ENCODE data around the gene MFN1. TPM values are rescaled to one million over a fixed set of nuclear protein-coding genes. Genes with fewer than 3 reads are reported as not detected.
"Not testable (repeated sequence)": the region's sequence is repeated elsewhere in the genome, so short reads cannot be mapped to it uniquely, and the experiment has no call there.

The MFN1 gene
- 92.4 TPM for polyA plus RNA-seq (ENCODE audit: insufficient read length)
- long read RNA-seq, donor 1, full-length matches to known transcripts, result 3 of 3 reads
- long read RNA-seq, donor 1, partial matches to known transcripts, result 0 of 3 reads
- long read RNA-seq, donor 1, other reads (novel, unspliced or antisense), result 0 of 3 reads
- long read RNA-seq, donor 2, full-length matches to known transcripts, result 2 of 2 reads
- long read RNA-seq, donor 2, partial matches to known transcripts, result 0 of 2 reads
- long read RNA-seq, donor 2, other reads (novel, unspliced or antisense), result 0 of 2 reads
- long read RNA-seq, donor 3, result 0 reads
- long read RNA-seq, donor 4, result 0 reads
- long read RNA-seq, donor 5, full-length matches to known transcripts, result 4 of 4 reads
- long read RNA-seq, donor 5, partial matches to known transcripts, result 0 of 4 reads
- long read RNA-seq, donor 5, other reads (novel, unspliced or antisense), result 0 of 4 reads
- long read RNA-seq, donor 6, full-length matches to known transcripts, result 2 of 2 reads
- long read RNA-seq, donor 6, partial matches to known transcripts, result 0 of 2 reads
- long read RNA-seq, donor 6, other reads (novel, unspliced or antisense), result 0 of 2 reads
- long read RNA-seq, donor 7, full-length matches to known transcripts, result 4 of 4 reads
- long read RNA-seq, donor 7, partial matches to known transcripts, result 0 of 4 reads
- long read RNA-seq, donor 7, other reads (novel, unspliced or antisense), result 0 of 4 reads
- long read RNA-seq, donor 8, partial matches to known transcripts, result 51 of 51 reads
- long read RNA-seq, donor 8, other reads (novel, unspliced or antisense), result 0 of 51 reads

DNA sequence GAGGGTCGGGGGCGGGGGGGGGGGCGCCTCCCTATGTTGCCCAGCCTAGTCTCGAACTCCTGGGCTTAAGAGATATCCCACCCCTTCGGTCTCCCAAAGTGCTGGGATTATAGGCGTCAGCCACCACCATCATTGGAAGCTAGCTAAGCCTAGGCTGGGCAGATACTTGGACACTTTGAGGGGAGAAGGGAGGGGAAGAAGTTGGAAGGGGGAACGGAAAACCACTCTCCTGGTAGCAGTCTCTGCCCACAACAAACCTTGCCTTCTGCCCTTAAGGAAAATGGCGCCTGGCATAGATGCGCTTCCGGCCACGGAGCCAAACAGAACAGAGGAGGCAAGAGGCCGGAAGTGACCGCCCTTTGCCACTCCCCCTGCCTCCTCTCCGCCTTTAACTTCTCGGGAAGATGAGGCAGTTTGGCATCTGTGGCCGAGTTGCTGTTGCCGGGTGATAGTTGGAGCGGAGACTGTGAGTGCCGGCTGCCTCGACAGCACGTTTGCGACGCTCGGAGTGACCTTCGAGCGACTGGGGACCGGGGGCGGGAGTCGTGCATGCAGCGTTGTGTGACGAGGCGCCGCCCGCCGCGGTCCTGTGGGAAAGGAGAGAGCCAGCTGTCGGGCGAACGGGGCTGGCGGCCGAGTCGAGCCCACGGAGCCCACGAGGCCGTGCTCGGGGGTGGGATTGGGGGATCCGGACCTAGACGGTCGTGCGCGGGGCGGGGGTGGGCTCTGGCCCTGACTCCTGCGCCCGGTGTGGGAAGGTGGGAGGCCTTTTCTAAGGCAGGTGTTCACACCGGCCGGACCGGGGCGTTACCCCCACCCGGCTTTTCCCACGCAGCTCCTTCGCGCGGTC is at the start of gene MFN1:
Gene MFN1, plus strand, starts transcription at position 365 of the 850 bp plus-strand sequence. CDS start 1,143 bp downstream, outside the sequence.
- DNase-seq, result peak; percentile 96

DNA sequence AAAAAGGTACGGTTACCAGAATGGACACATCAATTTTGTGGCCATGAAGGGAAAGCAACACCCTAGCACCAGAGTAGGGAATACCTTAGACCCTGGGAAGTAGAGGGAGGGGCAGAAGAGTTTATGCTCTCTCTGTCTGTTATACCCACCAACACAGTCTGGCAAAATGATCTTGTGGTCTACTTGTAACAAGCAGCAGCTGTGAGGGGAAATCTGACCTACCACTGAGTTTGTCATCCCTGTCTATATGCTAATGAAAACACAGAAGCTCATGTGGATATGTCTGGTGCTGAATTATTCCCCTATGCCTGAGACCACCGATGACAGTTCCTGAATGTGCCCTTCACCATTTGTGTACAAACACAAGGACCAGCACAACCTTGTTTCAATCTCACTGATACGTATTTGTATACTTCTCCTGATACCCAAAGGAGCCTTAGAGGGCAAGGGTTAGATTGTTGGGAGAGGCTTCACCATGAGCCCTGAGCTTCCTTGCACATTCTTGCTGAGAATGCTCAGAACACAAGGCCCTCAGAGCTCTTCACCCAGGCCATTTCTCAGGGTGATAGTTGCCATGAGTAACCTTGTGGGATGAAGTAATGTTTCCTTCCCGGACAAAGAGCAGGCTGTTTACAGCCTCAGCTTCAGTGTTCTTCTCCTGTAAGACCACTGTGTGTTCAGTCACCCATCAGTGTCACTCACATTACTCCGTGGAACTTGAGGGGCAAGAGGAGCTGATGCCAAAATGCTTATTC is 49.4 kb upstream of the MFN1 start:
- DNase-seq, result no peak

DNA sequence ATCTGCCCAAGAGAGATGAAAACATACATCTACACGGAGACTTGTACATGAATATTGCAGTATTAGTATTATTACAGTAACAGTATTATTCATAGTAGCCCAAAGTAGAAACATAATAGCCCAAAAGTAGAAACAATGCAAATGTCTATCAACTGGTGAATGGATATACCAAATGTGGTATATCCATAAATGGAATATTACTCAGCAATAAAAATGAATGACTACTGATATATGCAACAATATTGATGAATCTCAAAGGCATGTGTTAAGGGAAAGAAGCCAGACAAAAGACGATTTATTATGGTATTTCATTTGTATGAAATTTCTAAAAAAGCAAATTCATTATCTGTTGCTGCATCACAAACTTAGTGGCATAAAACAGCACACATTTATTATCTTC is 48.2 kb upstream of the MFN1 start:
- no peak for DNase-seq

GRCh38 chr3:179299999-179300613 is 47.4 kb upstream of the MFN1 start:
- no peak for DNase-seq

DNA sequence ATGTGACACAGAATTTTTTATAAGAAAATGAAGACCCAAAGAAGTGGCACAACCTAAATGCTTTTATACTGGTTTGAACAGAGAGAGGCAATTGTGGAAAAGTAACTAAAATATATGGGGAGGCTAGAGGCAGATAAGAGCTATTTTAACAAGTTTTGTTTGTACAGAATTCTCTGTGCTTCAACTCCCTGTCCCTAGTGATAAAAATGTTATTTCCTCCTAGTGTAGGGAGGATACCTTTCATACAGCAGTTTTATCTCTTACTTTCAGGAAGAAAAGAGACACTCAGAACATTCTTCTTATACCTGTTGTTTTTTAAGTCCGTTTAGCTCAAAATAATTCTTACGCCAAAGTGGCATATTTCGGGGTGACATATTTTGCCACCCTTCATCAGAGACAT is 45.9 kb upstream of the MFN1 start:
- DNase-seq, result no peak

GRCh38 chr3:179302111-179302510 is 45.4 kb upstream of the MFN1 start:
- DNase-seq, result no peak

- DNase-seq, result no peak
These were observed 42.9 kb upstream of the MFN1 start for GRCh38 chr3:179304605-179305004.

- not testable (repeated sequence) for DNase-seq
These were observed 40.1 kb upstream of the MFN1 start for GRCh38 chr3:179307362-179307761.

- no peak for DNase-seq
These were observed 39.5 kb upstream of the MFN1 start for GRCh38 chr3:179308001-179308400.

- DNase-seq, result no peak
These were observed 38.1 kb upstream of the MFN1 start for GRCh38 chr3:179309225-179310078.

GRCh38 chr3:179318876-179319275 is 28.6 kb upstream of the MFN1 start:
- DNase-seq, result no peak

- peak; percentile 53 for DNase-seq
These were observed 25.7 kb upstream of the MFN1 start for GRCh38 chr3:179321668-179322285.

GRCh38 chr3:179322286-179323196 is 25.0 kb upstream of the MFN1 start, which contains the start of gene ZNF639:
ZNF639 (plus strand) TSS chr3:179323031; CDS start chr3:179328294, 5,263 bp downstream.
- DNase-seq, result peak; percentile 89

DNA sequence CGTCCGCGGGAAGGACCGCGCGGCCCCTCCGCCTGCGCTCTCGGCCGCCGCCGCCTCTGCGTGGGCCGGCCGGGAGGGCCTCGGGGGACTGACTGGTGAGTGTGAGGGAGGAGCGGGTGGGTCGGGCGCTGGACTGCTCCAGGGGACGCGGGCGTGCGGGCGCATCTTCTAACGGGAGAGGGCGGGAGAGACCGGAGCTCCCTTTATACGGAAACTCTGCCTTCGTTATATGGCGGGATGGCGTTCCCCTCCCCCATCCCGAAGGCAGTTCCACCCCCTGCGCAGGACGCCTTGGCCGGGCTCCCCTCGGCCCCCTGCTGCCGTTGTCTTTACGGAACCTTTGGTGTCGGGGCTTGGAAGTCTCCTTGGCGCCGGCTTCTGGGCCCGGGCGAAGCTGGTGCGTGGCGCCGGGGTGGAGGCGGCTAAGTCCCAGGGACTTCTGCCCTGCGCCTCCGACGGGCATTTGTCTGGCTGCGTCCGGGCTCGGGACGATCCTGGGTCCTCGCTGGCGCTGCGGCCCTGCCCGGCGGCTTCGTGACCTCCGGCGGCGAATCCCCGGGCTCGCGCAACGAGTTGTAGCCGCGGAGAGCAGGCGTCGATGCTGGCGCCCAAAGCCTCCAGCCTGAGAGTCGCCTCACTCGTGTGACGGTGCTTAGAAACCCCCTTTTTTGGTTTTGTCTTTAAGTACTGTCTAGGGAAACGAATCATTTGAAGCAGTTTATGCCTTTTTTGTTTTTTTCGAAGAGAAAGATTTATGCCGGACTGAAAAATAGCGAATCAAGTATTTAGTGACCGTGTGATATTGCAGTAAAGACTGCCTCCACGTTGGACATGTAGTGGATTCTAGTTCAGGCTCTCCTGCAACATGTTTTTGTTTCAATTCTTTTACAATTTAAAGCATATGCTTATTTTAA is 24.1 kb upstream of the MFN1 start:
- peak; percentile 57 for DNase-seq

DNA sequence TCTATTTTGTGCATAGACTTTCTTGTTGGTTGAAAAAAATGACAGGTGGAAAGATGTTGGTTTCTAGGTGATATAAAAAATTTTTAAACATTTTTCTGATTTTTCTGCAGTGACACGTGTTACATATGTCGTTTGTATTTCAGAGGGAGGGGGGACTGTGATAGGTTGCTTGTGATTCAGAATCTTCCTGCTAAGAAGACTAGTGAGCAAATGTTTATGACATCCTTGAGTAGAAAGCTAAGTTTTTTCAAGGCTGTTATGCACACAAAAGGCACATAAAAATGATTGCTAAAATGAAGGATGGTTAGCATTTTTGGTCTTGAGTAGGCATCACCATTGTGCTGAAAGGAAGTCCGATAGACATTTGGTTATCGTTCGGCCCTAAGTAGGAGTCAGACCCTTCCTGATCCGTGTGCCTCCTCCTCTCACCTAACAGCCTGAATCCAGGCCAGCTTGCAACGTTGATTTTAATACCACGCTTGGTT is 23.2 kb upstream of the MFN1 start:
- DNase-seq, result peak; percentile 26

- no peak for DNase-seq
These were observed 17.1 kb upstream of the MFN1 start for GRCh38 chr3:179330438-179330837.

- no peak for DNase-seq
These were observed 15.3 kb upstream of the MFN1 start for GRCh38 chr3:179332240-179332639.

Data from left kidney (tissue), 8 donors.